Dermis microvascular lymphatic vessel endothelial cell (primary cell): Measurements from ENCODE around the gene TULP1. TPM values are rescaled to one million over a fixed set of nuclear protein-coding genes. Genes with fewer than 3 reads are reported as not detected.
A peak's percentile ranks its signal among the peaks of the same experiment; 100 is the strongest.
"Not testable (repeated sequence)": the region's sequence is repeated elsewhere in the genome, so short reads cannot be mapped to it uniquely, and the experiment has no call there.

Experiments used
- DNase-seq, 2 donors: peaks; one replicate each; pipeline versions ENCODE4 v3.0.0 to v3.0.0-alpha.2; 2010; ENCODE audit warnings: low read depth in 2 of 2
- total RNA-seq: library from RNA; depleted of rRNA; stranded (reverse); fragments of >200 nt; gene quantifications from 2 replicates; pipeline ENCODE4 v1.2.1, GENCODE V29; 2014

Gene TULP1
- not detected in 2 replicates for total RNA-seq

GRCh38 chr6:35512740-35513139 lies at the start of gene TULP1:
TSS of gene TULP1 (minus strand) at chr6:35512896. CDS start at chr6:35512858, 38 bp downstream.
- DNase-seq, result no peak

DNA sequence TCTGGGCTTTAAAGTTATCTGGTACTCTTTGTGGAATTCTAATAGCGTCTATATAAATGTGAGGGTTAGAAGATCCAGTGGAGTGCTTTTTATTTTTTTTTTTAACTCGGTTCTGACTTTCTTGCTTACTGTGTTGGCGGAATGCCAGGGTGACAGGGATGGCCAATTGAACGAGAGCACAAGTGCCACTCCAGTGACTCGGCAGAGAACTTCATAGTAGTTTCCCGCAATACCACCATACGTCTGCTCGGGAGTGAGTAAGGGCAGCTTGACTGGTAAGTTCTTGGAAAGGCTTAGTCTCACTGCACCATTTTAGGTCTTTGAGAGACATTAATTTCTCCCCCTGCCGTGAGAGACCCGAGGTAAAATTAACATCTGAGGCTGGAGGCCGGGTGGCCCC lies 49.4 kb upstream of the TULP1 start:
- no peak for DNase-seq

- DNase-seq, result no peak
Observed at GRCh38 chr6:35561113-35561512, 48.4 kb upstream of the TULP1 start.

DNA sequence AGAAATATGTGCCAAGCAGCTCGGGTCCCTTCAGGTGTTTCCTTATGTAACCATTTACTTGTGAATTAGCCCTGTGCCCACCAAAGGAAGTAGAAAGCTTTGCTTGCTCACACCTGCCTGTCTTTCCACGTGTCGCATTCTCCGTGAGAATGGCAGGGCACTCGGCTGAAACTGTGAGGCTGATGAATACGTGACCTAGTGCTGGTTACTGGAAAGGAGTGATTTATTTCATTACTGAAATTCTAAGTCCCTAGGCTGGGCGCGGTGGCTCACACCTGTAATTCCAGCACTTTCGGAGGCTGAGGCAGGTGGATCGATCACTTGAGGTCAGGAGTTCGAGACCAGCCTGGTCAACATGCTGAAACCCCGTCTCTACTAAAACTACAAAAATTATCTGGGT lies 45.9 kb upstream of the TULP1 start:
- no peak for DNase-seq

GRCh38 chr6:35557239-35557638 lies 44.5 kb upstream of the TULP1 start:
- no peak for DNase-seq

- DNase-seq, result no peak
Observed at GRCh38 chr6:35554811-35555210, 42.1 kb upstream of the TULP1 start.

DNA sequence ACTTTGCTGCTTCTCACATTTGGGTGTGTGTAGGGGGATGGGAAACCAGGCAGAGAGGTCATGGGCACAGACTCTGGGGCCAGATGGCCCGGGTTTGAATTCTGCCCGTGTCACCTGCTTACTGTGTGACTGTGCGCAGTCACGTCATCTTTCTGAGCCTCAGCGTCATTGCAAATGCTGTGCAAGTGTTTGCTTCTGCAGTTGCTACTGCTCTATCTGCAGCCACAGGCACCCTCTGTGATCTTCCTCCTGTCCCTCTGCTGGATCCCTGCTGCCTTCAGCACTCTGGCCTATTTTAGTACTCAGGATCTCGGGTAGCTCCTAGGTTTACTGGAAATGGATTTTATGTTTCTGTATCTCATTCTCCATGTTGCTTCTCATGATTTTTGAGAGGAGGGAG lies 40.6 kb upstream of the TULP1 start:
- DNase-seq, result no peak

- DNase-seq, result peak; percentile 25 to 52
Observed at GRCh38 chr6:35552285-35552917, 39.7 kb upstream of the TULP1 start.

DNA sequence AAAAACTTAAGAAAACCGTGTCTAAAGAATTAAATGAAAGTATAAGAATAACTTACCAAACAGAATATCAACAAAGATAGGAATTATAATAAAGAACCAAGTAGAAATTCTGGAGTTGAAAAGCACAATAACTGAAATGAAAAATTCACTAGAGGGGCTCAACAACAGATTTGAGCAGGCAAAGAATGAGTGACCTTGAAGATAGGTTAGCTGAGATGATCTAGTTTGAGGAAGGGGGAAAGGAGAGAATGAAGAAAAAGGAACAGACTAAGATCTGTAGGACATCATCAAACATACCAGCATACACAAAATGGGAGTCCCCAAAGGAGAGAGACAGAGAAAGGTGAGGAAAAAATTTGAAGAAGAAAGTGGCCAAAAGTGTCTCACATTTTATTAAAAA lies 37.7 kb upstream of the TULP1 start:
- DNase-seq, result no peak

DNA sequence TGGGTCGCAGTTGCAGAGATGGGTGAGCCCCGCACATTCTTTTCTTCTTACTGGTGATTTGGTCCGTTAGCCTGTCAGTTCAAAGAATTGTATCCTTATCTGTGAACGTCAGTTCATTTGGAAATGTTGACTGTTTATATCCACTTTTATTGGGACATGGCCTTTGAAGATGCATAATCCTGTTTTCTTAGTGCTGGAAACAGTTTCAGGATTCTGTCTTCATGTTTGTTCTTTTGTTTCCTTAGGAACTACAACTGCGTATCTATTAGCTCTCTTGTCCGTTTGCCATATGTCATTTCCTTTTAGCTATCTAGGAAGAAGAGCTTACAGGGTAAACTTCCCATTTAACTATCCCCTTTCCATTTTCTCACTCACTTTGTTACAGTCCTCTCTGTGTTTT lies 35.0 kb upstream of the TULP1 start:
- peak in 1 of 2 donors; percentile 18 for DNase-seq

GRCh38 chr6:35544769-35545361 lies 32.2 kb upstream of the TULP1 start:
- DNase-seq, result no peak

GRCh38 chr6:35543459-35544193 lies 30.9 kb upstream of the TULP1 start:
- DNase-seq, result no peak

DNA sequence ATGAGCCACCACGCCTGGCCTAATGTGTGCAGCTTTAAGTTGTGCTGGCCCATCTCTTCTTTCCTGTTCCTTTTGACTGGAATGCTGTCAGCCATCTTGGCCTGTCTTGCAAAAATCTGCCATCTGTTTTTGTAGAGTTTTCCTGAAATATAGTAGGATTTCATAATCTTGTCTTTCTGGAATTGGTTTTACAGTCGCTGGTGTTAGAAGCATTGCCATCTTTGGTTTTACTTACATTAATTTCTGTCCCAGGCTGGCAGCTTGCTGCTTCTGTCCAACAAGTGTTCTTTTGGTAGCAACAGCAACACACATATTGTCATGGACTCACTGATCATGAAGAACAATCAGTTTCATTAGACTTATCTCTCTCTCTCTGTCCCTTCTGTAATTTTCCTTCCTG lies 29.1 kb upstream of the TULP1 start:
- DNase-seq, result no peak

DNA sequence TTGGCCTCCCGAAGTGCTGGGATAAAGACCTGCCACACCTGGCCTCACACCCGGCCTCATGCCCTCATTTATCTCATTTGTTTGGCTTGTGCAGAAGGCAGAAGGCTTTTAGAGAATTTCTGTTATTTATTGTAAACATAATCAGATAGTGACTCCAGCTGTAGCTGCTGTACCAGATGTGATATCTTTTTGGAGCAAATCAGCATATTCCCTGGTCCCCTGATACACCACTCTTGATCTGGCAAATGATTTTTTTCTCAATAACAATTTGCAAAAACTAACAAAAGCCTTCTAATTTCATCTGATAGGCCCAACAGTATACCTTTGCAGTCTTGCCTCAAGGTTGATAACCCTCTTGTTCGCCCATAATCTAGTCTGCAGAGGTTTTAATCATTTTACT lies 26.5 kb upstream of the TULP1 start:
- no peak for DNase-seq

GRCh38 chr6:35535847-35536246 lies 23.2 kb upstream of the TULP1 start:
- not testable (repeated sequence) for DNase-seq

GRCh38 chr6:35534407-35535170 lies 21.9 kb upstream of the TULP1 start:
- no peak for DNase-seq

GRCh38 chr6:35533981-35534380 lies 21.3 kb upstream of the TULP1 start:
- DNase-seq, result no peak

GRCh38 chr6:35532126-35532525 lies 19.4 kb upstream of the TULP1 start:
- DNase-seq, result no peak

- no peak for DNase-seq
Observed at GRCh38 chr6:35524380-35525020, 11.8 kb upstream of the TULP1 start.

DNA sequence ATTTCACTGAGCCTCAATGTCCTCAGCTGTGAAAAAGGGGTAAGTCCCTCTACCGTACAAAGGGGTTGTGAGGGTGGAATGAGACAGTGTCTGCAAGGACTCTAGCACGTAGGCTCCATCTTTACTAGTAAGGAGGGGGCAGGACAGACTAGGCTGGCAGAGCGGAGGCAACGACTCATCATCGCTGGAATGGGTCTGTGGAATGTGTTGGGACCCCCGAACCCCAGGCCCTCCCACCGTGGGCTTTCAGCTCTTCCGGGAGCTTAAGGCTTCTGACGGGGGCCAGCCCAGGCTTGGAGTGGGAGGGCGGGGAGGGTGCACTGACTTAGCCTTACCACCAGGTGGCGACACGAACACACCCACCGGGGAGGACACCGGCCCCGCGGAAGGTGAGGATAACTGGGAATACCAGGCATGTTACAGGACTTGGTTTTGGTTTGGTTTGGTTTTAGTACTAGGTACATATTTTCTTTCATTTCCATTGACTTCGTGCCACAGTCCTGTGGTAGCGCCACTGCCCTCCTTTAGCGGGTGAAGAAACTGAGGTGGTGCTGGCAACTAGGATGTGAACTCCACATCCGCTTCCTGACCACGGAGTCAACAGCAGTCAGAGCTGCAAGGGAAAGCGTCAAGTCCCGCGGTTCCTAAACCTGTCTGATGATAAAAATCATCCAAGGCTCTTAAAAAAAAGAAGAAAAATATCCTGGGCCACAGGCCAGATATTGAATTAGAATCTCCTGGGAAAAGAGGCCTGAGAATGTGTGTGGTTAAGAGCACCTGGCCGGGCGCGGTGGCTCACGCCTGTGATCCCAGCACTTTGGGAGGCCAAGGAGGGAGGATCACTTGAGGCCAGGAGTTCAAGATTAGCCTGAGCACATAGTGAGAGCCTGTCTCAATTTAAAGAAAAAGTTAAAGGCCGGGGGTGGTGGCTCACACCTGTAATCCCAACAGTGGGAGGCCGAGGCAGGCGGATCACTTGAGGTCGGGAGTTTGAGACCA lies 10.3 kb upstream of the TULP1 start:
- peak; percentile 15 to 58 for DNase-seq
